Motor neuron (in vitro differentiated cells): ENCODE data around the gene SUMO1. TPM values are rescaled to one million over a fixed set of nuclear protein-coding genes. Genes with fewer than 3 reads are reported as not detected.

Experiments
- ATAC-seq, 8 experiments: fragments of 200-7000 bp; cut with Tn5 transposase; replicated peaks in 6 of 8; 2 replicates each; pipeline ENCODE4 v1.8.0; 2021; ENCODE audit warnings: mild to moderate bottlenecking in 8 of 8, moderate library complexity in 8 of 8
- H3K27ac ChIP-seq, 2 donors: fragments of 250-450 bp; sonication (Bioruptor Pico); 2 replicates each; pipeline ENCODE4 v1.9.0; 2021; ENCODE audit warnings: antibody characterized with exemption in 2 of 2, mild to moderate bottlenecking in 2 of 2, moderate library complexity in 1 of 2
- H3K4me1 ChIP-seq, 2 donors: fragments of 250-450 bp; sonication (Bioruptor Pico); replicated peaks in 1 of 2; 2 replicates each; pipeline ENCODE4 v1.6.1; 2021; ENCODE audit warnings: antibody characterized with exemption in 2 of 2, mild to moderate bottlenecking in 2 of 2, moderate library complexity in 1 of 2
- H3K4me3 ChIP-seq, 5 donors: fragments of 250-450 bp; sonication (Bioruptor Pico); 2 replicates each; pipeline ENCODE4 v1.9.0; 2021; ENCODE audit warnings: antibody characterized with exemption in 5 of 5, mild to moderate bottlenecking in 5 of 5, moderate library complexity in 4 of 5
- WGBS, 10 experiments: fragments of 450-650 bp; shearing (Covaris generic); methylation state at CpG; one replicate each; pipeline ENCODE4 v1.0.0; 2022; 5-methylcytosine and 5-hydroxymethylcytosine counted together
- in situ Hi-C, 9 experiments: fragments of 400-800 bp; cut with MboI; loops; one replicate each; pipeline ENCODE4 v1.15.0; 2021; ENCODE audit warnings: low sequenced_read_pairs in 9 of 9, low pct_unique_long_range_greater_than_20kb in 2 of 9; ENCODE audit not compliant: unreplicated experiment in 9 of 9
- total RNA-seq, 8 experiments: library from RNA; unstranded; fragments of 300-600 nt; gene quantifications; 2 replicates each; pipeline versions ENCODE4 v1.2.3 to v1.2.4, GENCODE V29; 2022

SUMO1 gene
- total RNA-seq, 8 experiments from 2014 or later: 109 to 191 (median 138) TPM

DNA sequence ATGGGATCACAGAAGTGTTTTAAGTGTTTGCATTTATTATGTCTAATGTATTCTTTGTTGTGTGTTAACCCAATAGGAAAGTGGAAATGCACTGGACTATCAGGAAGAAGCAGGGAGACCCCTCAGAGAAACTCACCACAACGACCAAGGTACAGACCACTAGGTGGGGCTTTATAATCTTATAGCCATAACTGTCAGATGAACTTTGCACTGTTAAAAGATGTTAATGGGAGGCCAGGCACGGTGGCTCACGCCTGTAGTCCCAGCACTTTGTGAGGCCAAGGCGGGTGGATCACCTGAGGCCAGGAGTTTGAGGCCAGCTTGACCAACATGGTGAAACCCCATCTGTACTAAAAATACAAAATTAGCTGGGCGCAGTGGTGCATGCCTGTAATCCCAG, 73.2 kb downstream of the SUMO1 start:
- in situ Hi-C loops: loop anchor here in 4 of 9 experiments (25.0 kb wide), 3 partner anchors 128 to 378 kb away; partner anchors contain the start of genes ALS2 (in 3 of the 4) and FZD7 (in 1 of the 4)
- Histone ChIP-seq H3K4me3 (no peak overlapping the region), H3K4me1 (peaks cover 0 to 5% of the 10 kb centered on the region in 2 donors), H3K27ac (no peak overlapping the region)
- no peak for ATAC-seq
- WGBS, 10 experiments: 0 to 100% (median 80%) methylated on average over 1 to 3 of the region's 5 CpGs; no CpG with 5 or more reads in 3 of the 10 experiments

DNA sequence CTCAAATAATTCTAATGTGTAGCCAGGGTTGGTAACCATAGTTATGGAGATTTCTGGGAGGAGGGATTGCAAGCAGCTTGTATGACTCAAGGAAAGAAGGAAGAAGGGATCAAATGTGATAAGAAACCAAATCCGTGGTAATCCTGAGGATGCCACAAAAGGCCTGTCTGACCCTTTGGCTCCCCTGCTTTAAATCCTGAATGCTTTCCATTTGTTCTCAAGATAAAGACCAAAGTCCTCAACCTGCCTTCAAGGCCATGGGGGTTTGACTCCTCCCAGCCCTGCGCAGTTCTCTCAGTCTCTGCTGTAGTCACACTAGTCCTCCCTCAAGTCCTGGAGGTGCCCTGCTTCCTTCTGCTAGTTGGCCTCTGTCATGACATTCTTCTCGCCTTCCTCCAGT, 74.0 kb downstream of the SUMO1 start:
- Histone ChIP-seq H3K27ac (no peak overlapping the region), H3K4me1 (peaks cover 0 to 5% of the 10 kb centered on the region in 2 donors), H3K4me3 (no peak overlapping the region)
- in situ Hi-C loops: loop anchor here in 4 of 9 experiments (25.0 kb wide), 3 partner anchors 127 to 377 kb away; partner anchors contain the start of genes ALS2 (in 3 of the 4) and FZD7 (in 1 of the 4)
- ATAC-seq: peak in 2 of 8 experiments; percentile 17 to 18
- WGBS, 10 experiments: 0 to 92% (median 55%) methylated on average over 1 to 2 of the region's 3 CpGs; no CpG with 5 or more reads in 4 of the 10 experiments

- WGBS, 10 experiments: 23 to 100% (median 85%) methylated on average over 2 to 8 of the region's 8 CpGs; no CpG with 5 or more reads in 1 of the 10 experiments
- Histone ChIP-seq H3K4me3 (no peak overlapping the region), H3K4me1 (peaks cover 0 to 5% of the 10 kb centered on the region in 2 donors), H3K27ac (no peak overlapping the region)
- in situ Hi-C loops: loop anchor here in 4 of 9 experiments (25.0 kb wide), 3 partner anchors 124 to 374 kb away; partner anchors contain the start of genes ALS2 (in 3 of the 4) and FZD7 (in 1 of the 4)
- peak in 5 of 8 experiments; percentile 70 to 99 (median 92) for ATAC-seq
Observed at GRCh38 chr2:202161151-202161835, 77.1 kb downstream of the SUMO1 start.

DNA sequence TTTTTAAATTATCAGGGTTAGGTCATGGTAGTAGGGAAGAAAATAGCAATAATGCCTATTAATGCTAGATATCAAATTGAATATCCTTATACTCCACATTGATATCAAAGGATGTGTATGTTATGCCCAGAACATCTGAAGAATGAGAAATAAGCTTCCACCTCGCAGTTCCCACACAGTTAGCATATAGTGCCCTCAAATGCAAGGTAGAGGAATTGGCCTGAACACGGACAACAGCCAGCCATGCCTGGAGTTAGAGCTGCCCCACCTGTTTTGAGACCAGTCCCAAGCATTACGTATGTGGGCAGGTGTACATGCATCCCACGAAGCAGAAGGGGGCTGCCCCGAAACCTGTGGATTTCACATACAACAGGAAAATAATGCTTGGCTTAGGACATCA, 79.6 kb downstream of the SUMO1 start:
- WGBS, 10 experiments: 22 to 85% (median 62%) methylated on average over 1 to 5 of the region's 5 CpGs; no CpG with 5 or more reads in 2 of the 10 experiments
- H3K4me1 ChIP-seq: peaks cover 0 to 5% of the 10 kb centered on the region in 2 donors
- in situ Hi-C loops: loop anchor here in 5 of 9 experiments (10.0 to 25.0 kb wide), 4 partner anchors 121 to 371 kb away; partner anchors contain the start of genes ALS2 (in 3 of the 5) and FZD7 (in 2 of the 5)
- peak in 3 of 8 experiments; percentile 42 to 66 (median 44) for ATAC-seq
- H3K27ac ChIP-seq: no peak overlapping the region
- no peak overlapping the region for H3K4me3 ChIP-seq

DNA sequence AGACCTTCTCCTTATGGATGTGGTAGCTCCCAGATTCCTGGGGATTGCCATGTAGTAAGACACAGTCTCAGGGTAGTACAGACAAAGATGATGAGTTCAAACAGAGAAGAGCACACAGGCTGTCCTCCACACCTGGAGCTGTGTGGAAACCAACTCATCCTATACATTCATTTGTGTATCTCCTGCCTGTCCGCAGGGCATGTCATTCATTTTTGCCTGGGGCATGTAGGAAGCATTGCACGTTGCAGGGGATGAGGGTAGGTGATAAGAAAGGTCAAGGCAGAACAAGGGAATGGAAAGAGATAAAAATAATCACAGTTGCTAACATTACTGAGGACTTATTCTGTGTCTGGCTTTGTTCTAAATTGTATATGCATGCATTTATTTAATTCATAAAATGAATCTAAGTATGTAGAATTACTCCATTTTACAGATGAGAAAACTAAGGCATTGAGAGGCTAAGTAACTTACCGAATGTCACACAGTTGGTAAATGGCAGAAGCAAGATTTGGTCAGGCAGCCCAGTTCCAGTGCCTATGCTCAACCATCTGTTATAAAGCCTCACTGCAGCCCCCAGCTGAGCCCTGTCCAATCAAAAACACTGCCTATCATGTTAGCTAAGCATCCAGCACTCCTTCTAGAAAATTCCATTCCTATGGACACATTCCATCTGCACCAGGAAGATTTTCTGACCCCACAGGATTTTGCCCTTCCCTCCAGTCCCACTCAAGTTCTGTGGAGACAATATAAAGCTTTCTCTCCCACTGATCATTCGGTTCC, 81.0 kb downstream of the SUMO1 start:
- no peak for ATAC-seq
- Histone ChIP-seq H3K27ac (no peak overlapping the region), H3K4me1 (peaks cover 0 to 5% of the 10 kb centered on the region in 2 donors), H3K4me3 (no peak overlapping the region)
- WGBS, 10 experiments: 50 to 100% (median 84%) methylated on average over 1 to 4 of the region's 4 CpGs
- in situ Hi-C loops: loop anchor here in 5 of 9 experiments (10.0 to 25.0 kb wide), 4 partner anchors 120 to 370 kb away; partner anchors contain the start of genes ALS2 (in 3 of the 5) and FZD7 (in 2 of the 5)

Other genes with a start within 250 kb of the SUMO1 start
- gene FZD7, start 204.7 kb downstream of the SUMO1 start, total RNA-seq: 100 to 1,000 TPM in 1 of 8 experiments, 10 to 100 TPM in 4, 1 to 10 TPM in 3; 1.6 to 105 (median 28.4) TPM
- 10 to 100 TPM in 1 of 8 experiments, under 1 TPM in 7; 0.24 to 12.5 (median 0.39) TPM for gene KIAA2012, start 165.3 kb downstream of the SUMO1 start, total RNA-seq
- gene NOP58, start 27.2 kb upstream of the SUMO1 start, total RNA-seq: 100 to 1,000 TPM in 2 of 8 experiments, 10 to 100 TPM in 6; 65.2 to 138 (median 89.9) TPM
- 10 to 100 TPM; 15.7 to 44.1 (median 20.3) TPM for gene BMPR2, start 137.7 kb upstream of the SUMO1 start, total RNA-seq